ENCODE results near the gene RELL1. TPM values are rescaled to one million over a fixed set of nuclear protein-coding genes. Genes with fewer than 3 reads are reported as not detected.

The RELL1 gene
- total RNA-seq, 2 experiments from 2014 or later = 53.5 to 62.3 TPM

DNA sequence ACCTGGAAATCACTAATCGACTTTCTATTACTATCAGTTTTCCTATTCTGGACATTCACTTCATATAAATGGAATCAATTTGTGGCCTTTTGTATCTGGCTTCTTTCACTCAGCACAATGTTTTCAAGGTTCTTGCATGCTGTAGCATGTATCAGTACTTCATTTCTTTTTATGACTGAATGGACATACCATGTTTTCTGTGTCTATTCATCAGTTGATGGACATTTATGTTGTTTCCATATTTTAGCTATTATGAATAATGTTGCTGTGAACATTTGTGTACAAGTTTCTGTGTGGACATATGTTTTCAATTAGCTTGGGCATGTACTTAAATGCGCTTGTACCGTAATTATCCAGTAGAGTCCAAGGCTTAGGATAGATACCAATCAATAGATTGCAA lies 19.9 kb upstream of the RELL1 start:
- intact Hi-C loops (cut with micrococcal nuclease; ENCODE audit: unreplicated experiment) = no loop called here
- POLR2A ChIA-PET = no interaction called here
- Histone ChIP-seq H3K36me3 (ENCODE audit: insufficient read depth, low read length) (no peaks in the 10 kb centered on the region), H3K4me3 (ENCODE audit: low read depth, low read length, poor library complexity, severe bottlenecking) (no peak overlapping the region), H3K4me1 (ENCODE audit: insufficient read depth, low read length, poor library complexity, severe bottlenecking) (no peaks in the 10 kb centered on the region), H2AFZ (ENCODE audit: low read length) (no peak overlapping the region), H3K79me2 (ENCODE audit: insufficient read depth, low read depth, low read length) (no peaks in the 10 kb centered on the region), H3K9me3 (ENCODE audit: low read length) (no peaks in the 10 kb centered on the region), H3K27ac (ENCODE audit: low read depth, low read length, poor library complexity, severe bottlenecking) (no peak overlapping the region), H4K20me1 (ENCODE audit: insufficient read depth, low read length) (no peaks in the 10 kb centered on the region), H3K9me2 (ENCODE audit: insufficient read depth, low read length) (no peaks in the 10 kb centered on the region), H3K4me2 (ENCODE audit: low read length) (no peak overlapping the region)
- TF ChIP-seq, protein P1, sequence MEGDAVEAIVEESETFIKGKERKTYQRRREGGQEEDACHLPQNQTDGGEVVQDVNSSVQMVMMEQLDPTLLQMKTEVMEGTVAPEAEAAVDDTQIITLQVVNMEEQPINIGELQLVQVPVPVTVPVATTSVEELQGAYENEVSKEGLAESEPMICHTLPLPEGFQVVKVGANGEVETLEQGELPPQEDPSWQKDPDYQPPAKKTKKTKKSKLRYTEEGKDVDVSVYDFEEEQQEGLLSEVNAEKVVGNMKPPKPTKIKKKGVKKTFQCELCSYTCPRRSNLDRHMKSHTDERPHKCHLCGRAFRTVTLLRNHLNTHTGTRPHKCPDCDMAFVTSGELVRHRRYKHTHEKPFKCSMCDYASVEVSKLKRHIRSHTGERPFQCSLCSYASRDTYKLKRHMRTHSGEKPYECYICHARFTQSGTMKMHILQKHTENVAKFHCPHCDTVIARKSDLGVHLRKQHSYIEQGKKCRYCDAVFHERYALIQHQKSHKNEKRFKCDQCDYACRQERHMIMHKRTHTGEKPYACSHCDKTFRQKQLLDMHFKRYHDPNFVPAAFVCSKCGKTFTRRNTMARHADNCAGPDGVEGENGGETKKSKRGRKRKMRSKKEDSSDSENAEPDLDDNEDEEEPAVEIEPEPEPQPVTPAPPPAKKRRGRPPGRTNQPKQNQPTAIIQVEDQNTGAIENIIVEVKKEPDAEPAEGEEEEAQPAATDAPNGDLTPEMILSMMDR (conservative IDR thresholded peaks at IDR 0.05; ENCODE audit: low read length) = no peak
- TF ChIP-seq EZH2phosphoT487 (IDR thresholded peaks at IDR 0.05; ENCODE audit: borderline replicate concordance, low read depth, low read length) = no peak
- no TSS peak for BruUV-seq (replicated peaks)
- CTCF ChIA-PET (ENCODE audit: unreplicated experiment) = no interaction called here
- DNase-seq (ENCODE audit: low spot score) = no peak

DNA sequence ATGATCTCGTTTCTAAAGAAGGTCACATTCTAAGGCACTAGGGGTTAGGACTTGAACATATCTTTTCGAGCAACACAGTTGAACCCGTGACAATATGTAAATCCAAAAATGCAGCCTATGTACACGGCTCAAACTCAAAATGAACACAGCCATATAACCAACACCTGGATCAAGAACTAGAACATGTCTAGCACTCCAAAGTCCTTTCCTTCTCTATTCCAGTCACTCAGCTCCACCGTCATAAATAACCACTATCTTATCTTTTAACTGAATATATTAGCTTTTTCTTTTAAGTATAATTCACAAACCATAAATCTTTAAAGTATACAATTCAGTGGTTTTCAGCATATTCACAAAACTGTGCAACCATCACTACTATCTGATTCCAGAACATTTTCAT lies 19.4 kb upstream of the RELL1 start:
- Histone ChIP-seq H3K36me3 (ENCODE audit: insufficient read depth, low read length) (no peaks in the 10 kb centered on the region), H4K20me1 (ENCODE audit: insufficient read depth, low read length) (no peaks in the 10 kb centered on the region), H3K79me2 (ENCODE audit: insufficient read depth, low read depth, low read length) (no peaks in the 10 kb centered on the region), H3K4me3 (ENCODE audit: low read depth, low read length, poor library complexity, severe bottlenecking) (no peak overlapping the region), H3K4me2 (ENCODE audit: low read length) (no peak overlapping the region), H2AFZ (ENCODE audit: low read length) (no peak overlapping the region), H3K4me1 (ENCODE audit: insufficient read depth, low read length, poor library complexity, severe bottlenecking) (no peaks in the 10 kb centered on the region), H3K9me2 (ENCODE audit: insufficient read depth, low read length) (no peaks in the 10 kb centered on the region), H3K27ac (ENCODE audit: low read depth, low read length, poor library complexity, severe bottlenecking) (no peak overlapping the region), H3K9me3 (ENCODE audit: low read length) (no peaks in the 10 kb centered on the region)
- intact Hi-C loops (cut with micrococcal nuclease; ENCODE audit: unreplicated experiment) = no loop called here
- no TSS peak for BruUV-seq (replicated peaks)
- TF ChIP-seq, protein P1 (conservative IDR thresholded peaks at IDR 0.05; ENCODE audit: low read length) = no peak
- TF ChIP-seq EZH2phosphoT487 (IDR thresholded peaks at IDR 0.05; ENCODE audit: borderline replicate concordance, low read depth, low read length) = no peak
- ChIA-PET POLR2A (no interaction called here), CTCF (ENCODE audit: unreplicated experiment) (no interaction called here)
- no peak for DNase-seq (ENCODE audit: low spot score)

DNA sequence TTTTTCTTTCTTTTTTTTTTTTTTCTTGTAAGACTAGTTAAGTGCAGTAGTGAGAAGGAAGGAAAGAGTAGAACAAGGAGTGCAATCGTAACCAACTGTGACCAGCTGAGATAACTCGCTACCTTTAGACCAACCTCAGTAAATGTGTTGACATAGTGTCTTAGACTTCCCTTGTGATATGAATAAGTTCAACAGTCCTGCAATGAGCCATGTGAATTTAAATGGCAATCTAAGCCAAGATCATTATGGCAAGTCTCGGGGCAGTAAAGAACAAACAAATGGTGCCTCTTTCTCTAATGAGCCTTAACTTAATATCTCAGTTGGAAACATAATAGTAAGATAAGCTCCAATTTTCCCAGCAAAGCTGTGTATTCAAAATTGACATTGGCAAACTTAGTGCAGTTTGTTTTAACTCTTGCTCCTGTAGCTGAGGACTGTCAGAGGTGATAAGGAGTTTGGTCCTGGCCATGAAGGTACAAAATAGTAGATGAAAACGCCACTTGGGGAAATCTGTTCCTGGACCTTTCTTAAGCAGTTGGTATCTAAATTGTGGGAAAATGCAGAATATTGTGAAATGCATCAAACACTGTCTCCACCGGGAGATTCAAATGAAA lies 13.8 kb upstream of the RELL1 start:
- Histone ChIP-seq H3K4me1 (ENCODE audit: insufficient read depth, low read length, poor library complexity, severe bottlenecking) (no peaks in the 10 kb centered on the region), H3K4me3 (ENCODE audit: low read depth, low read length, poor library complexity, severe bottlenecking) (no peak overlapping the region), H4K20me1 (ENCODE audit: insufficient read depth, low read length) (no peaks in the 10 kb centered on the region), H2AFZ (ENCODE audit: low read length) (no peak overlapping the region), H3K4me2 (ENCODE audit: low read length) (no peak overlapping the region), H3K79me2 (ENCODE audit: insufficient read depth, low read depth, low read length) (no peaks in the 10 kb centered on the region), H3K9me2 (ENCODE audit: insufficient read depth, low read length) (no peaks in the 10 kb centered on the region), H3K27ac (ENCODE audit: low read depth, low read length, poor library complexity, severe bottlenecking) (no peak overlapping the region), H3K36me3 (ENCODE audit: insufficient read depth, low read length) (no peaks in the 10 kb centered on the region), H3K9me3 (ENCODE audit: low read length) (no peaks in the 10 kb centered on the region)
- DNase-seq (ENCODE audit: low spot score) = no peak
- ChIA-PET CTCF (ENCODE audit: unreplicated experiment) (no interaction called here), POLR2A (interaction anchor here (0.6 to 2.5 kb wide), 3 partner anchors 10 to 81 kb away, joined by 6 to 11 read pairs (median 7); partner anchors contain the start of gene RELL1)
- intact Hi-C loops (cut with micrococcal nuclease; ENCODE audit: unreplicated experiment) = no loop called here
- BruUV-seq (replicated peaks) = no TSS peak
- TF ChIP-seq, protein P1 (conservative IDR thresholded peaks at IDR 0.05; ENCODE audit: low read length) = no peak
- no peak for TF ChIP-seq EZH2phosphoT487 (IDR thresholded peaks at IDR 0.05; ENCODE audit: borderline replicate concordance, low read depth, low read length)
